ENCODE data around the gene IPO5.
A peak's percentile ranks its signal among the peaks of the same experiment; 100 is the strongest.
"Not testable (repeated sequence)": the region's sequence is repeated elsewhere in the genome, so short reads cannot be mapped to it uniquely, and the experiment has no call there.

Gene IPO5

GRCh38 chr13:97975848-97976609 lies 22.6 kb downstream of the IPO5 start:
- 0 to 1% methylated on average over 13 to 58 of the region's 84 CpGs for WGBS, 2 experiments (ENCODE audit: insufficient coverage in 2 of 2)
- peak overlapping the region; percentile 76 for H3K4me3 ChIP-seq (ENCODE audit: extremely low read depth, insufficient read depth, low read length, poor library complexity, severe bottlenecking)
- peaks cover 3% of the 10 kb centered on the region for H3K36me3 ChIP-seq (ENCODE audit: control insufficient read depth, insufficient read depth, low read length)
- H3K27ac ChIP-seq (ENCODE audit: low read depth, low read length, severe bottlenecking) = peak overlapping the region; percentile 96
- no peaks in the 10 kb centered on the region for H3K9me3 ChIP-seq (ENCODE audit: control insufficient read depth, low read length)
- H3K4me1 ChIP-seq (ENCODE audit: control insufficient read depth, insufficient read depth, low read length, poor library complexity, severe bottlenecking) = peaks cover 2% of the 10 kb centered on the region

GRCh38 chr13:97976610-97977521 lies 23.4 kb downstream of the IPO5 start:
- peaks cover 2% of the 10 kb centered on the region for H3K4me1 ChIP-seq (ENCODE audit: control insufficient read depth, insufficient read depth, low read length, poor library complexity, severe bottlenecking)
- peak overlapping the region; percentile 76 for H3K4me3 ChIP-seq (ENCODE audit: extremely low read depth, insufficient read depth, low read length, poor library complexity, severe bottlenecking)
- H3K36me3 ChIP-seq (ENCODE audit: control insufficient read depth, insufficient read depth, low read length) = peaks cover 10% of the 10 kb centered on the region
- WGBS, 2 experiments (ENCODE audit: insufficient coverage in 2 of 2) = 0% methylated on average over 53 to 61 of the region's 79 CpGs
- H3K27ac ChIP-seq (ENCODE audit: low read depth, low read length, severe bottlenecking) = peak overlapping the region; percentile 83
- no peaks in the 10 kb centered on the region for H3K9me3 ChIP-seq (ENCODE audit: control insufficient read depth, low read length)

- peak overlapping the region; percentile 76 for H3K4me3 ChIP-seq (ENCODE audit: extremely low read depth, insufficient read depth, low read length, poor library complexity, severe bottlenecking)
- H3K9me3 ChIP-seq (ENCODE audit: control insufficient read depth, low read length) = no peaks in the 10 kb centered on the region
- H3K4me1 ChIP-seq (ENCODE audit: control insufficient read depth, insufficient read depth, low read length, poor library complexity, severe bottlenecking) = peaks cover 2% of the 10 kb centered on the region
- 27% methylated on average over 4 of the region's 7 CpGs; no CpG with 5 or more reads in 1 of the 2 experiments for WGBS, 2 experiments (ENCODE audit: insufficient coverage in 2 of 2)
- peaks cover 20% of the 10 kb centered on the region for H3K36me3 ChIP-seq (ENCODE audit: control insufficient read depth, insufficient read depth, low read length)
- H3K27ac ChIP-seq (ENCODE audit: low read depth, low read length, severe bottlenecking) = no peak overlapping the region
These were observed 24.5 kb downstream of the IPO5 start for GRCh38 chr13:97977982-97978381.

- H3K4me3 ChIP-seq (ENCODE audit: extremely low read depth, insufficient read depth, low read length, poor library complexity, severe bottlenecking) = peak overlapping the region; percentile 76
- H3K4me1 ChIP-seq (ENCODE audit: control insufficient read depth, insufficient read depth, low read length, poor library complexity, severe bottlenecking) = peaks cover 2% of the 10 kb centered on the region
- H3K36me3 ChIP-seq (ENCODE audit: control insufficient read depth, insufficient read depth, low read length) = peaks cover 27% of the 10 kb centered on the region
- peak overlapping the region; percentile 25 for H3K27ac ChIP-seq (ENCODE audit: low read depth, low read length, severe bottlenecking)
- no peaks in the 10 kb centered on the region for H3K9me3 ChIP-seq (ENCODE audit: control insufficient read depth, low read length)
These were observed 25.2 kb downstream of the IPO5 start for GRCh38 chr13:97978651-97979050.

GRCh38 chr13:97979051-97979450 lies 25.6 kb downstream of the IPO5 start:
- Histone ChIP-seq H3K27ac (ENCODE audit: low read depth, low read length, severe bottlenecking) (peak overlapping the region; percentile 25), H3K4me3 (ENCODE audit: extremely low read depth, insufficient read depth, low read length, poor library complexity, severe bottlenecking) (no peak overlapping the region), H3K4me1 (ENCODE audit: control insufficient read depth, insufficient read depth, low read length, poor library complexity, severe bottlenecking) (peaks cover 2% of the 10 kb centered on the region), H3K36me3 (ENCODE audit: control insufficient read depth, insufficient read depth, low read length) (peaks cover 28% of the 10 kb centered on the region), H3K9me3 (ENCODE audit: control insufficient read depth, low read length) (no peaks in the 10 kb centered on the region)
- no CpG with 5 or more reads among the region's 5 CpGs for WGBS, 2 experiments (ENCODE audit: insufficient coverage in 2 of 2)

- Histone ChIP-seq H3K4me3 (ENCODE audit: extremely low read depth, insufficient read depth, low read length, poor library complexity, severe bottlenecking) (no peak overlapping the region), H3K27ac (ENCODE audit: low read depth, low read length, severe bottlenecking) (no peak overlapping the region)
These were observed 26.1 kb downstream of the IPO5 start for GRCh38 chr13:97979556-97979955.

GRCh38 chr13:97982286-97982685 lies 28.8 kb downstream of the IPO5 start:
- H3K27ac ChIP-seq (ENCODE audit: low read depth, low read length, severe bottlenecking) = no peak overlapping the region
- no peaks in the 10 kb centered on the region for H3K9me3 ChIP-seq (ENCODE audit: control insufficient read depth, low read length)
- H3K36me3 ChIP-seq (ENCODE audit: control insufficient read depth, insufficient read depth, low read length) = peaks cover 54% of the 10 kb centered on the region
- no peaks in the 10 kb centered on the region for H3K4me1 ChIP-seq (ENCODE audit: control insufficient read depth, insufficient read depth, low read length, poor library complexity, severe bottlenecking)
- no peak overlapping the region for H3K4me3 ChIP-seq (ENCODE audit: extremely low read depth, insufficient read depth, low read length, poor library complexity, severe bottlenecking)

More at GRCh38 chr13:97979556-97979955, 26.1 kb downstream of the IPO5 start:
- Histone ChIP-seq H3K4me1 (ENCODE audit: control insufficient read depth, insufficient read depth, low read length, poor library complexity, severe bottlenecking) (peaks cover 2% of the 10 kb centered on the region), H3K36me3 (ENCODE audit: control insufficient read depth, insufficient read depth, low read length) (peaks cover 28% of the 10 kb centered on the region), H3K9me3 (ENCODE audit: control insufficient read depth, low read length) (no peaks in the 10 kb centered on the region)

- Histone ChIP-seq H3K4me3 (ENCODE audit: extremely low read depth, insufficient read depth, low read length, poor library complexity, severe bottlenecking) (no peak overlapping the region), H3K27ac (ENCODE audit: low read depth, low read length, severe bottlenecking) (no peak overlapping the region), H3K36me3 (ENCODE audit: control insufficient read depth, insufficient read depth, low read length) (peaks cover 85% of the 10 kb centered on the region), H3K4me1 (ENCODE audit: control insufficient read depth, insufficient read depth, low read length, poor library complexity, severe bottlenecking) (no peaks in the 10 kb centered on the region), H3K9me3 (ENCODE audit: control insufficient read depth, low read length) (no peaks in the 10 kb centered on the region)
- WGBS, 2 experiments (ENCODE audit: insufficient coverage in 2 of 2) = 100% methylated on average over 1 to 2 of the region's 3 CpGs
These were observed 33.4 kb downstream of the IPO5 start for GRCh38 chr13:97986835-97987234.

GRCh38 chr13:97999653-98000052 lies 46.2 kb downstream of the IPO5 start:
- Histone ChIP-seq H3K9me3 (ENCODE audit: control insufficient read depth, low read length) (no peaks in the 10 kb centered on the region), H3K4me3 (ENCODE audit: extremely low read depth, insufficient read depth, low read length, poor library complexity, severe bottlenecking) (no peak overlapping the region), H3K27ac (ENCODE audit: low read depth, low read length, severe bottlenecking) (no peak overlapping the region), H3K4me1 (ENCODE audit: control insufficient read depth, insufficient read depth, low read length, poor library complexity, severe bottlenecking) (no peaks in the 10 kb centered on the region), H3K36me3 (ENCODE audit: control insufficient read depth, insufficient read depth, low read length) (peaks cover 96% of the 10 kb centered on the region)
- 100% methylated on average over 2 of the region's 2 CpGs for WGBS, 2 experiments (ENCODE audit: insufficient coverage in 2 of 2)

GRCh38 chr13:98004107-98004506 lies 50.6 kb downstream of the IPO5 start:
- Histone ChIP-seq H3K4me1 (ENCODE audit: control insufficient read depth, insufficient read depth, low read length, poor library complexity, severe bottlenecking) (no peaks in the 10 kb centered on the region), H3K9me3 (ENCODE audit: control insufficient read depth, low read length) (no peaks in the 10 kb centered on the region), H3K4me3 (ENCODE audit: extremely low read depth, insufficient read depth, low read length, poor library complexity, severe bottlenecking) (no peak overlapping the region), H3K27ac (ENCODE audit: low read depth, low read length, severe bottlenecking) (no peak overlapping the region), H3K36me3 (ENCODE audit: control insufficient read depth, insufficient read depth, low read length) (peaks cover 96% of the 10 kb centered on the region)
- 97 to 100% methylated on average over 3 of the region's 3 CpGs for WGBS, 2 experiments (ENCODE audit: insufficient coverage in 2 of 2)

- WGBS, 2 experiments (ENCODE audit: insufficient coverage in 2 of 2) = 91 to 100% methylated on average over 5 of the region's 8 CpGs
- not testable (repeated sequence) for H3K4me3 ChIP-seq (ENCODE audit: extremely low read depth, insufficient read depth, low read length, poor library complexity, severe bottlenecking); H3K9me3 ChIP-seq (ENCODE audit: control insufficient read depth, low read length); H3K27ac ChIP-seq (ENCODE audit: low read depth, low read length, severe bottlenecking); H3K4me1 ChIP-seq (ENCODE audit: control insufficient read depth, insufficient read depth, low read length, poor library complexity, severe bottlenecking)
- H3K36me3 ChIP-seq (ENCODE audit: control insufficient read depth, insufficient read depth, low read length) = peaks cover 96% of the 10 kb centered on the region
These were observed 51.5 kb downstream of the IPO5 start for GRCh38 chr13:98004997-98005396.
